Esophagus muscularis mucosa (tissue), 4 donors: ENCODE measurements around the gene KCNAB2. TPM values are rescaled to one million over a fixed set of nuclear protein-coding genes. Genes with fewer than 3 reads are reported as not detected.

Experiments
- DNase-seq: peaks from one replicate; pipeline ENCODE4 v3.0.0-alpha.2; 2017; ENCODE audit errors: extremely low spot score
- H3K27ac ChIP-seq, 4 donors: fragments of 200-600 bp; sonication (generic); replicated peaks in 1 of 4; 1 replicate in 3 of 4; 2 replicates in 1 of 4; pipeline ENCODE4 v1.5.1; 2016 to 2019; ENCODE audit warnings: mild to moderate bottlenecking in 1 of 4
- H3K27me3 ChIP-seq, 4 donors: fragments of 200-600 bp; sonication (generic); one replicate each; pipeline versions ENCODE4 v1.5.1 to v1.6.0; 2016 to 2019
- H3K36me3 ChIP-seq, 4 donors: fragments of 200-600 bp; sonication (generic); one replicate each; pipeline ENCODE4 v1.5.1; 2016 to 2019
- H3K4me1 ChIP-seq, 4 donors: fragments of 200-600 bp; sonication (generic); one replicate each; pipeline ENCODE4 v1.5.1; 2016 to 2019
- H3K4me3 ChIP-seq, 4 donors: fragments of 200-600 bp; sonication (generic); 1 replicate in 2 of 4; 2 replicates in 2 of 4; pipeline ENCODE4 v1.5.1; 2016 to 2019; ENCODE audit warnings: mild to moderate bottlenecking in 4 of 4, moderate library complexity in 1 of 4
- H3K9me3 ChIP-seq, 4 donors: fragments of 200-600 bp; sonication (generic); 1 replicate in 3 of 4; 2 replicates in 1 of 4; pipeline ENCODE4 v1.5.1; 2016 to 2019
- EP300 ChIP-seq: sonication (generic); formaldehyde crosslinking; IDR thresholded peaks from one replicate; pipeline ENCODE4 v1.6.1; 2017; ENCODE audit warnings: antibody characterized with exemption
- POLR2A ChIP-seq: fragments of 450-650 bp; IDR thresholded peaks from one replicate; pipeline ENCODE4 v1.6.1; 2017; ENCODE audit warnings: antibody characterized with exemption, moderate library complexity, mild to moderate bottlenecking, low read depth
- POLR2AphosphoS5 ChIP-seq, 2 donors: sonication (generic); formaldehyde crosslinking; IDR thresholded peaks; one replicate each; pipeline ENCODE4 v1.6.1; 2017; ENCODE audit warnings: antibody characterized with exemption in 2 of 2
- WGBS: methylation state at CpG from one replicate; pipeline ENCODE4 v1.1.5; 2018; 5-methylcytosine and 5-hydroxymethylcytosine counted together
- intact Hi-C: fragments of 100-400 bp; cut with DNase I; formaldehyde crosslinking; loops from one replicate; pipeline ENCODE4 v1.15.1; 2023
- total RNA-seq, 4 donors: library from RNA; depleted of rRNA; stranded (reverse); fragments of >200 nt; gene quantifications; one replicate each; pipeline versions ENCODE4 v1.1.0 to v1.2.1, GENCODE V29; 2016
- TF ChIP-seq, protein P1 (sequence below), 3 experiments: fragments of 200-600 bp in 2 of 3; fragments of 450-650 bp in 1 of 3; sonication (generic) in 2 of 3; IDR thresholded peaks; one replicate each; pipeline ENCODE4 v1.5.1; 2017 to 2019; ENCODE audit warnings: antibody characterized with exemption in 3 of 3, mild to moderate bottlenecking in 2 of 3, moderate library complexity in 1 of 3

The KCNAB2 gene
- total RNA-seq, 4 donors from 2014 or later, result 10.4 to 19.3 (median 13.2) TPM

GRCh38 chr1:6103111-6103853 is 57.6 kb downstream of the KCNAB2 start:
- H3K4me3 ChIP-seq, result no peak overlapping the region
- intact Hi-C loops, result no loop called here
- WGBS, result 77% methylated on average over 18 of the region's 22 CpGs
- peaks cover 0 to 11% (median 0%) of the 10 kb centered on the region in 4 donors for H3K36me3 ChIP-seq
- peaks cover 0 to 75% (median 3%) of the 10 kb centered on the region in 4 donors for H3K27me3 ChIP-seq
- H3K27ac ChIP-seq, result no peak overlapping the region
- H3K9me3 ChIP-seq, result no peaks in the 10 kb centered on the region
- DNase-seq, result no peak
- TF ChIP-seq, protein P1, sequence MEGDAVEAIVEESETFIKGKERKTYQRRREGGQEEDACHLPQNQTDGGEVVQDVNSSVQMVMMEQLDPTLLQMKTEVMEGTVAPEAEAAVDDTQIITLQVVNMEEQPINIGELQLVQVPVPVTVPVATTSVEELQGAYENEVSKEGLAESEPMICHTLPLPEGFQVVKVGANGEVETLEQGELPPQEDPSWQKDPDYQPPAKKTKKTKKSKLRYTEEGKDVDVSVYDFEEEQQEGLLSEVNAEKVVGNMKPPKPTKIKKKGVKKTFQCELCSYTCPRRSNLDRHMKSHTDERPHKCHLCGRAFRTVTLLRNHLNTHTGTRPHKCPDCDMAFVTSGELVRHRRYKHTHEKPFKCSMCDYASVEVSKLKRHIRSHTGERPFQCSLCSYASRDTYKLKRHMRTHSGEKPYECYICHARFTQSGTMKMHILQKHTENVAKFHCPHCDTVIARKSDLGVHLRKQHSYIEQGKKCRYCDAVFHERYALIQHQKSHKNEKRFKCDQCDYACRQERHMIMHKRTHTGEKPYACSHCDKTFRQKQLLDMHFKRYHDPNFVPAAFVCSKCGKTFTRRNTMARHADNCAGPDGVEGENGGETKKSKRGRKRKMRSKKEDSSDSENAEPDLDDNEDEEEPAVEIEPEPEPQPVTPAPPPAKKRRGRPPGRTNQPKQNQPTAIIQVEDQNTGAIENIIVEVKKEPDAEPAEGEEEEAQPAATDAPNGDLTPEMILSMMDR (IDR thresholded peaks at IDR 0.05), result no peak
- TF ChIP-seq EP300 (no peak), POLR2AphosphoS5 (IDR thresholded peaks at IDR 0.05) (no peak), POLR2A (no peak)
- H3K4me1 ChIP-seq, result peaks cover 0 to 10% (median 5%) of the 10 kb centered on the region in 4 donors

- 65% methylated on average over 5 of the region's 13 CpGs for WGBS
- H3K4me3 ChIP-seq, result no peak overlapping the region
- peaks cover 0 to 10% (median 2%) of the 10 kb centered on the region in 4 donors for H3K4me1 ChIP-seq
- intact Hi-C loops, result no loop called here
- TF ChIP-seq, protein P1 (IDR thresholded peaks at IDR 0.05), result no peak
- no peak for TF ChIP-seq POLR2AphosphoS5 (IDR thresholded peaks at IDR 0.05)
- no peak for TF ChIP-seq POLR2A
- TF ChIP-seq EP300, result no peak
- H3K36me3 ChIP-seq, result peaks cover 0 to 7% (median 0%) of the 10 kb centered on the region in 4 donors
- no peaks in the 10 kb centered on the region for H3K9me3 ChIP-seq
- no peak overlapping the region for H3K27ac ChIP-seq
- no peak for DNase-seq
- H3K27me3 ChIP-seq, result peaks cover 0 to 82% (median 3%) of the 10 kb centered on the region in 4 donors
Measured at GRCh38 chr1:6103854-6104530, 58.3 kb downstream of the KCNAB2 start.

GRCh38 chr1:6104631-6105030 is 58.9 kb downstream of the KCNAB2 start:
- H3K4me1 ChIP-seq, result peaks cover 0 to 10% (median 0%) of the 10 kb centered on the region in 4 donors
- no peak overlapping the region for H3K27ac ChIP-seq
- 100% methylated on average over 2 of the region's 9 CpGs for WGBS
- H3K4me3 ChIP-seq, result no peak overlapping the region
- intact Hi-C loops, result no loop called here
- no peak for DNase-seq
- H3K36me3 ChIP-seq, result peaks cover 0 to 7% (median 0%) of the 10 kb centered on the region in 4 donors
- H3K27me3 ChIP-seq, result peaks cover 0 to 85% (median 3%) of the 10 kb centered on the region in 4 donors
- TF ChIP-seq, protein P1 (IDR thresholded peaks at IDR 0.05), result no peak
- TF ChIP-seq POLR2A (no peak), POLR2AphosphoS5 (IDR thresholded peaks at IDR 0.05) (no peak), EP300 (no peak)
- H3K9me3 ChIP-seq, result no peaks in the 10 kb centered on the region

- Histone ChIP-seq H3K27me3 (peaks cover 0 to 84% (median 3%) of the 10 kb centered on the region in 4 donors), H3K4me3 (no peak overlapping the region), H3K4me1 (peaks cover 0 to 10% (median 0%) of the 10 kb centered on the region in 4 donors), H3K36me3 (peaks cover 0 to 7% (median 0%) of the 10 kb centered on the region in 4 donors), H3K9me3 (no peaks in the 10 kb centered on the region), H3K27ac (no peak overlapping the region)
- no peak for TF ChIP-seq EP300
- TF ChIP-seq POLR2A, result no peak
- TF ChIP-seq POLR2AphosphoS5 (IDR thresholded peaks at IDR 0.05), result no peak
- TF ChIP-seq, protein P1 (IDR thresholded peaks at IDR 0.05), result no peak
- intact Hi-C loops, result no loop called here
- no peak for DNase-seq
- WGBS, result 79% methylated on average over 8 of the region's 12 CpGs
Measured at GRCh38 chr1:6105218-6105679, 59.6 kb downstream of the KCNAB2 start.
